Mesothelial cell of epicardium (in vitro differentiated cells): ENCODE data around the gene FTO. TPM values are rescaled to one million over a fixed set of nuclear protein-coding genes. Genes with fewer than 3 reads are reported as not detected.

Experiments
- DNase-seq, 2 experiments: peaks; one replicate each; pipeline ENCODE4 v3.0.0; 2021; ENCODE audit warnings: low spot score in 2 of 2; ENCODE audit not compliant: unreplicated experiment in 2 of 2
- H3K27ac Mint-ChIP-seq: 2 replicates; pipeline ENCODE4 v1.8.0; 2021; ENCODE audit warnings: mixed read lengths
- H3K27me3 Mint-ChIP-seq: 2 replicates; pipeline ENCODE4 v1.8.0; 2021; ENCODE audit warnings: low read depth, mixed read lengths
- H3K36me3 Mint-ChIP-seq: 2 replicates; pipeline ENCODE4 v1.8.0; 2021; ENCODE audit warnings: mixed read lengths
- H3K4me1 Mint-ChIP-seq: 2 replicates; pipeline ENCODE4 v1.8.0; 2021; ENCODE audit warnings: mixed read lengths
- H3K4me3 Mint-ChIP-seq: 2 replicates; pipeline ENCODE4 v1.8.0; 2021; ENCODE audit warnings: mild to moderate bottlenecking, moderate library complexity, mixed read lengths
- H3K9me3 Mint-ChIP-seq: 2 replicates; pipeline ENCODE4 v1.8.0; 2021; ENCODE audit warnings: mixed read lengths
- total RNA-seq: library from RNA; stranded (reverse); gene quantifications from 3 replicates; pipeline ENCODE4 v1.2.1, GENCODE V29; 2021
- TF ChIP-seq, protein P1 (sequence below): fragments of 200-600 bp; sonication (generic); IDR thresholded peaks from one replicate; pipeline ENCODE4 v1.5.0; 2021; ENCODE audit warnings: antibody characterized with exemption; ENCODE audit not compliant: unreplicated experiment

FTO gene
- total RNA-seq, 1 donor from 2014 or later: 103 TPM

DNA sequence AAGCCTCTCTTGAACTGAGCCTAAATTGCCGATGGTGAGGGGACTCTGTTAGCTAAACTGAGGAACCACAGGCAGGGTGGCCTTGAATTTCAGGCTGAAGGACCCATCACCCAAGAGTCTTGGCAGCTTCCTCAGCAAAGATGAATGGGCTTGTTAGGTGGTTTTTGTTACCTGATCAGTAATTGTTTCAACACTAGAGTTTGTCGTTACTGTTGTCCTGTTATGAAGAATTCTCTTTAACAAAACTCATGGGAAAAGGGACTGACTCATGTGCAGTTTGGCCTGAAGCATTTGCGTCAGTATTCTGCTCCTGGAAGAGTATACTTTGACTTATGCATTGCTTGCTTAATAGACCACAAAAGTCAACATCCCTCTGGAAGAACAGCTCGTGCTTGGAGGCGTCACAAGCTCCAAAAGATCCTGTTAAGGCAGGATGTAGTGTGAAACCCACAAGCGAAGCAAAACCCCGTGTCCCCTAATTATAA lies 376.6 kb downstream of the FTO start:
- DNase-seq: no peak
- H3K4me3 Mint-ChIP-seq: no peak overlapping the region
- H3K9me3 Mint-ChIP-seq: no peaks in the 10 kb centered on the region
- H3K36me3 Mint-ChIP-seq: no peaks in the 10 kb centered on the region
- no peaks in the 10 kb centered on the region for H3K27me3 Mint-ChIP-seq
- TF ChIP-seq, protein P1, sequence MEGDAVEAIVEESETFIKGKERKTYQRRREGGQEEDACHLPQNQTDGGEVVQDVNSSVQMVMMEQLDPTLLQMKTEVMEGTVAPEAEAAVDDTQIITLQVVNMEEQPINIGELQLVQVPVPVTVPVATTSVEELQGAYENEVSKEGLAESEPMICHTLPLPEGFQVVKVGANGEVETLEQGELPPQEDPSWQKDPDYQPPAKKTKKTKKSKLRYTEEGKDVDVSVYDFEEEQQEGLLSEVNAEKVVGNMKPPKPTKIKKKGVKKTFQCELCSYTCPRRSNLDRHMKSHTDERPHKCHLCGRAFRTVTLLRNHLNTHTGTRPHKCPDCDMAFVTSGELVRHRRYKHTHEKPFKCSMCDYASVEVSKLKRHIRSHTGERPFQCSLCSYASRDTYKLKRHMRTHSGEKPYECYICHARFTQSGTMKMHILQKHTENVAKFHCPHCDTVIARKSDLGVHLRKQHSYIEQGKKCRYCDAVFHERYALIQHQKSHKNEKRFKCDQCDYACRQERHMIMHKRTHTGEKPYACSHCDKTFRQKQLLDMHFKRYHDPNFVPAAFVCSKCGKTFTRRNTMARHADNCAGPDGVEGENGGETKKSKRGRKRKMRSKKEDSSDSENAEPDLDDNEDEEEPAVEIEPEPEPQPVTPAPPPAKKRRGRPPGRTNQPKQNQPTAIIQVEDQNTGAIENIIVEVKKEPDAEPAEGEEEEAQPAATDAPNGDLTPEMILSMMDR: no peak
- no peak overlapping the region for H3K27ac Mint-ChIP-seq
- peaks cover 7% of the 10 kb centered on the region for H3K4me1 Mint-ChIP-seq

DNA sequence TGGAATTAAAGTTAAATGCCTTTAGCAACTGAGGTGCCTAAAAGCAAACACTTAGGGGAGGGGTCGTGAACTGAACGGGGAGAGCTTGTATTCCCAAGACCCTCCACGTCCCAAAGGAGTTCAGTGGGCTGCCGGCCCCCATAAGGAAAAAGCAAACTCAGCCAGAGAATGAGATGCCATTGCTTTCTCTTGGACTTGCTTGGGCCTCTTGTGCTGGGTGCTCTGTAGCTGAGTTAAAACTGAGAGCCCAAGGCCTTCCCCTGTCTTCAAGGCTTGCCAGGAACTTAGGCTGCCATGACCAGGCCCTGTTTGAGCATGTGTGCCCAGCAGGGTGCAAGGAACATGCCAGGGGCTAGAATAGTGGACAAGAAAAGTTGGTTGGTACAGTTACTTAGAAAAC lies 382.8 kb downstream of the FTO start:
- Mint-ChIP-seq H3K9me3 (peaks cover 23% of the 10 kb centered on the region), H3K4me3 (no peak overlapping the region), H3K27ac (no peak overlapping the region), H3K27me3 (no peaks in the 10 kb centered on the region), H3K36me3 (peaks cover 12% of the 10 kb centered on the region), H3K4me1 (peaks cover 4% of the 10 kb centered on the region)
- no peak for DNase-seq
- TF ChIP-seq, protein P1: no peak

DNA sequence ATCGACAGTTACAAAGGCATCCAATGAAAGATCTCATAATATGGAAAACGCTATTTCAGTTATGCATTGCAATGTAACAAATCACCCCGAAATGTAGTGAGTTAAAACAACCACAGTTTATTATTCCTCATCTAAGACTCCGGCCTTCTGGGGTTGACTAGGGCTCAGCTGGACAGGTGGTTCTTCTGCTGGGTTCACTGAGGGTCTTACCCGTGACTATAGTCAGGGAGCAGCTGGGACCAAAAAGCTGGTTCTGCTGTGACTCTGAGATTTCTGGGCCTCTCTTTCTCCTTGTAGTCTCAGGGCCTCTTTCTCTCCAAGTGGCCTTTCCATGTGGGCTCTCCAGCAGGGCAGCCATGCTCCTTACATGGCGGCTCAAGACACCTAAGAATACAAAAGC lies 386.6 kb downstream of the FTO start:
- peaks cover 12% of the 10 kb centered on the region for H3K36me3 Mint-ChIP-seq
- no peak overlapping the region for H3K27ac Mint-ChIP-seq
- H3K4me3 Mint-ChIP-seq: no peak overlapping the region
- peaks cover 23% of the 10 kb centered on the region for H3K9me3 Mint-ChIP-seq
- TF ChIP-seq, protein P1: no peak
- no peaks in the 10 kb centered on the region for H3K27me3 Mint-ChIP-seq
- DNase-seq: no peak
- H3K4me1 Mint-ChIP-seq: no peaks in the 10 kb centered on the region

DNA sequence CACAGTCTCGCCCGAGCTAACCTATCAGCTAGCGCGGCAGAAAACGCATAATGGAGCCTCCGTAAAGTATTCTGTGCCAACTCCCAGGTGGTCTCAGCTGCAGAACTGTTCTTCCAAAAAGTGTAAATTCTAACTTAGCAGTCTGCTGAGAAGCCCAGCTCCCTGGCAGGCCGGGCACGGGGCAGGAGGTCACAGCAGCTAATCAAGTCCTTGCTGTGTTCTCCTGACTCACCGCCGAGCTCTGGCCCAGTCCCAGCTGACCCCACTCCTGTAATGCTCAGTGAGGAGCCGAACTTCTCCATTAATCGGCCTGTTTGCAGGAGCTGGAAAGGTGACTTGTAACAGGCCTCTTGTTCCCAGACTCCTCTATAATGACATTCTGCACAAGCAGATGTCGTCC lies 389.3 kb downstream of the FTO start:
- Mint-ChIP-seq H3K4me1 (peaks cover 9% of the 10 kb centered on the region), H3K9me3 (peaks cover 28% of the 10 kb centered on the region), H3K4me3 (no peak overlapping the region), H3K27me3 (no peaks in the 10 kb centered on the region), H3K36me3 (peaks cover 17% of the 10 kb centered on the region), H3K27ac (no peak overlapping the region)
- TF ChIP-seq, protein P1: no peak
- DNase-seq: no peak

DNA sequence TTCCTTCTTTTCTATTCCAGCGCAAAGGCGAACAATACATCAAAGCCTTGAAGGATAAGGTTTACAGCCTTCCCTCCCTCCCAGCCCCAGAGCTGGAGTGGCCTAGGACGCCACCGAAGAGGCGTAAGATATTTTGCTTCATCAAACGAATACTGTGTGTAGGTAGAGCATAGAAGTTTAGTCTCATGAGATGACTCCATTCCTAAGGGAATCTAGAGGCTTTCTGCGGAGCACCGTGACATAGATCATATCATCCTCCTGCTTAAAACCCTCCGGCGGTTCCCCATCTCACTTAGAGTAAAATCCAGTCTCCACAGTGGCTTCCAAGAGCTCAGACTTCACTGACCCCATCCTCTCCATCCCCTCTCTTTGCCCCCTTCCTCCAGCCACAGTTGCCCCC lies 390.7 kb downstream of the FTO start:
- Mint-ChIP-seq H3K27ac (no peak overlapping the region), H3K9me3 (peaks cover 20% of the 10 kb centered on the region), H3K27me3 (no peaks in the 10 kb centered on the region), H3K4me3 (no peak overlapping the region), H3K4me1 (peaks cover 9% of the 10 kb centered on the region), H3K36me3 (peaks cover 8% of the 10 kb centered on the region)
- TF ChIP-seq, protein P1: no peak
- DNase-seq: no peak

DNA sequence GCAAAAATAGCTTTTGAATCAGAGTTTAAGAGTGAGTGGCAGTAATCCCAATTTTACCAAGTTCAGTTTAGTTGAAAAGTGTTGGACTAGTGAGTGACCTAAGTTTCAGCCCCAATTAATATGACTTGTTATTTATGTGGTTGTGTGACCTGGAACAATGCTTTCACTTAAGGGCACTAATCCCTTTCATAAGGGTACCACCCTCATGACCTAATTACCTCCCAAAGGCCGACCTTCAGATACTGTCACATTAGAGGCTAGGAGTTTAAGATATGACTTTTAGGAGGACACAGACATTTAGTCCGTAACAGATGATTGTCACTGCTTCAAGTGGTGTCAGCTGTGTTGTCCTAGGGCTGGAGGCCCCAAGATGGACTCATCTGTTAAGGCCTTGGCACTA lies 392.7 kb downstream of the FTO start:
- Mint-ChIP-seq H3K27ac (no peak overlapping the region), H3K36me3 (peaks cover 13% of the 10 kb centered on the region), H3K4me1 (peaks cover 9% of the 10 kb centered on the region), H3K27me3 (no peaks in the 10 kb centered on the region), H3K4me3 (no peak overlapping the region), H3K9me3 (peaks cover 10% of the 10 kb centered on the region)
- no peak for DNase-seq
- TF ChIP-seq, protein P1: no peak
